Measurements from ENCODE around the gene RPL37. TPM values are rescaled to one million over a fixed set of nuclear protein-coding genes. Genes with fewer than 3 reads are reported as not detected.
"Not testable (repeated sequence)": the region's sequence is repeated elsewhere in the genome, so short reads cannot be mapped to it uniquely, and the experiment has no call there.

RPL37 gene
- total RNA-seq, 1 donor from 2014 or later = 840 TPM

DNA sequence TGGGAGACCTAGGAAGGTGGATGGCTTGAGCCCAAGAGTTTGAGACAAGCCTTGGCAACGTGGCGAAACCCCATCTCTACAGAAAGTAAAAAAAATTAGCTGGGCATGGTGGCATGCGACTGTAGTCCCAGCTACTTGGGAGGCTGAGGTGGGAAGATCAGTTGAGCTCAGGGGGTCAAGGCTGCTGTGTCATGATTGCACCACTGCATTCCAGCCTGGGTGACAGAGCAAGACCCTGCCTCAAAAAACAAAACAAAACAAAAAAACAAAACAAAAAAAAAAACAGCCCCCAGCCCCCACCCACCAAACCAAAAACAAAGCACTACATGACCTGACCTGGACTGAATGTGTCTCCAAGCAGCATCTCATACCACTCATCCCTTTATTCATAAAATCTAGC, 40.9 kb upstream of the RPL37 start:
- no peak for DNase-seq
- Mint-ChIP-seq H3K9me3 (ENCODE audit: unreplicated experiment) (no peaks in the 10 kb centered on the region), H3K4me1 (ENCODE audit: low read depth, unreplicated experiment) (no peaks in the 10 kb centered on the region), H3K36me3 (ENCODE audit: unreplicated experiment) (no peaks in the 10 kb centered on the region), H3K4me3 (ENCODE audit: unreplicated experiment) (no peak overlapping the region), H3K27ac (ENCODE audit: unreplicated experiment) (no peak overlapping the region), H3K27me3 (ENCODE audit: unreplicated experiment) (no peaks in the 10 kb centered on the region)
- TF ChIP-seq, protein P1, sequence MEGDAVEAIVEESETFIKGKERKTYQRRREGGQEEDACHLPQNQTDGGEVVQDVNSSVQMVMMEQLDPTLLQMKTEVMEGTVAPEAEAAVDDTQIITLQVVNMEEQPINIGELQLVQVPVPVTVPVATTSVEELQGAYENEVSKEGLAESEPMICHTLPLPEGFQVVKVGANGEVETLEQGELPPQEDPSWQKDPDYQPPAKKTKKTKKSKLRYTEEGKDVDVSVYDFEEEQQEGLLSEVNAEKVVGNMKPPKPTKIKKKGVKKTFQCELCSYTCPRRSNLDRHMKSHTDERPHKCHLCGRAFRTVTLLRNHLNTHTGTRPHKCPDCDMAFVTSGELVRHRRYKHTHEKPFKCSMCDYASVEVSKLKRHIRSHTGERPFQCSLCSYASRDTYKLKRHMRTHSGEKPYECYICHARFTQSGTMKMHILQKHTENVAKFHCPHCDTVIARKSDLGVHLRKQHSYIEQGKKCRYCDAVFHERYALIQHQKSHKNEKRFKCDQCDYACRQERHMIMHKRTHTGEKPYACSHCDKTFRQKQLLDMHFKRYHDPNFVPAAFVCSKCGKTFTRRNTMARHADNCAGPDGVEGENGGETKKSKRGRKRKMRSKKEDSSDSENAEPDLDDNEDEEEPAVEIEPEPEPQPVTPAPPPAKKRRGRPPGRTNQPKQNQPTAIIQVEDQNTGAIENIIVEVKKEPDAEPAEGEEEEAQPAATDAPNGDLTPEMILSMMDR (IDR thresholded peaks at IDR 0.05; ENCODE audit: partially characterized antibody, unreplicated experiment) = no peak

DNA sequence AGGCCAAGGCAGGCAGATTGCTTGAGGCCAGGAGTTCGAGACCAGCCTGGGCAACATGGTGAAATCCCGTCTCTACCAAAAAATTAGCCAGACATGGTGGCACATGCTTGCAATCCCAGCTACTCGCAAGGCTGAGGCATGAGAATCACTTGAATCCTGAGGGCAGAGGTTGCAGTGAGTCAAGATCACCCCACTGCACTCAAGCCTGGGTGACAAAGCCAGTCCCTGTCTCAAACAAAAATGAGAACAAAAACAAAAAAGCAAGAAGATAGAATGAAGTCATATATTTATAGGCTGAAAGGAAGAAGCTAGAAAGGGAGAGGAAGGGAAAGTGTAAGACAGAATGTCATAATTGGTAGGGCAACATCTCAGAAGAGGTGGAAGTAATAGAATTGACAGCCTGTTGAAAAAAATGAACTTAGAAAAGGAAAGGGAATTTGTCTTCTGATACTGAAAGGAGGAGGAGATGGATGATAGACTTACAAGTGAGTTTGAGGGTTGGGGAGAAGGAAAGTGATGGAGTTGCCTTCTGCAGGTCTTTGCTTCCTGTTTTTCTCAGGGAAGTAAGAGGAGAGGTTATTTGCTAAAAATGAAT, 38.4 kb upstream of the RPL37 start:
- H3K27ac Mint-ChIP-seq (ENCODE audit: unreplicated experiment) = no peak overlapping the region
- DNase-seq = no peak
- TF ChIP-seq, protein P1 (IDR thresholded peaks at IDR 0.05; ENCODE audit: partially characterized antibody, unreplicated experiment) = no peak
- H3K9me3 Mint-ChIP-seq (ENCODE audit: unreplicated experiment) = peaks cover 1% of the 10 kb centered on the region
- H3K36me3 Mint-ChIP-seq (ENCODE audit: unreplicated experiment) = no peaks in the 10 kb centered on the region
- H3K4me3 Mint-ChIP-seq (ENCODE audit: unreplicated experiment) = no peak overlapping the region
- H3K27me3 Mint-ChIP-seq (ENCODE audit: unreplicated experiment) = no peaks in the 10 kb centered on the region
- H3K4me1 Mint-ChIP-seq (ENCODE audit: low read depth, unreplicated experiment) = no peaks in the 10 kb centered on the region

DNA sequence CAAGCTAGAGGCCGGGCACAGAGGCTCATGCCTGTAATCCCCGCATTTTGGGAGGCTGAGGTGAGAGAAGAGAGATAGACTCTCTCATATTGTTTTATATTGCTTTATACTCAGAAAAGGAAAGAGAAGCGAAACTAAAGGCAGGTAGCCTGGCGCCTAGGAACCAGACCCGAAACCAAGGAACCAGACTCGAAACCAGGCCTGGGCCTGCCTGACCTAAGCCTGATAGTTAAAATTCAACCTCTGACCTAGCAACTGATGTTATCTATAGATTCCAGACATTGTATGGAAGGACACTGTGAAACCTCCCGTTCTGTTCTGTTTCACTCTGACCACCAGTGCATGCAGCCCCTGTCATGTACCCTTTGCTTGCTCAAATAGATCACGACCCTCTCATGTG, 37.2 kb upstream of the RPL37 start:
- not testable (repeated sequence) for H3K4me1 Mint-ChIP-seq (ENCODE audit: low read depth, unreplicated experiment); H3K36me3 Mint-ChIP-seq (ENCODE audit: unreplicated experiment); H3K27me3 Mint-ChIP-seq (ENCODE audit: unreplicated experiment); H3K27ac Mint-ChIP-seq (ENCODE audit: unreplicated experiment); DNase-seq; H3K9me3 Mint-ChIP-seq (ENCODE audit: unreplicated experiment); H3K4me3 Mint-ChIP-seq (ENCODE audit: unreplicated experiment)

DNA sequence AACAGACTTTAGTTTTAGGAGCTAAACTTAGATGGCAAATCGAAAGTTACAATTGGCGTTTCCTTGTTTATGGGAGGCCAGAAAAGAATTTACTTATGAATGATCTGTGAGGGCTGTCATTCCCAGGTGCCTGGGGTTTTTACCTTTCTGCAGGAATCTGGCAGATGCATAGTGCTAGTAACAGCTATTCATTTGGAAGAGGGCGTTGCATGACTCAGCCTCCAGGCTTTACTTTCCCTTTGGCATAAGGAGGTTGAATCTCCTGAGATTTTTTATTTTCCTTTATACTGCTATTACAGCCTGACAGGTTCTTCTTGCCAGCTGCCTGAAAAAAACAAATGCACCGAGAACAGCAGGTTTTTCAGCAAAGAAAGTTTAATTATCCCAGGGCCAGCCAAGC, 36.2 kb upstream of the RPL37 start:
- Mint-ChIP-seq H3K27me3 (ENCODE audit: unreplicated experiment) (peaks cover 2% of the 10 kb centered on the region), H3K27ac (ENCODE audit: unreplicated experiment) (no peak overlapping the region), H3K9me3 (ENCODE audit: unreplicated experiment) (peaks cover 1% of the 10 kb centered on the region), H3K4me1 (ENCODE audit: low read depth, unreplicated experiment) (no peaks in the 10 kb centered on the region), H3K36me3 (ENCODE audit: unreplicated experiment) (no peaks in the 10 kb centered on the region), H3K4me3 (ENCODE audit: unreplicated experiment) (no peak overlapping the region)
- no peak for DNase-seq
- TF ChIP-seq, protein P1 (IDR thresholded peaks at IDR 0.05; ENCODE audit: partially characterized antibody, unreplicated experiment) = no peak

DNA sequence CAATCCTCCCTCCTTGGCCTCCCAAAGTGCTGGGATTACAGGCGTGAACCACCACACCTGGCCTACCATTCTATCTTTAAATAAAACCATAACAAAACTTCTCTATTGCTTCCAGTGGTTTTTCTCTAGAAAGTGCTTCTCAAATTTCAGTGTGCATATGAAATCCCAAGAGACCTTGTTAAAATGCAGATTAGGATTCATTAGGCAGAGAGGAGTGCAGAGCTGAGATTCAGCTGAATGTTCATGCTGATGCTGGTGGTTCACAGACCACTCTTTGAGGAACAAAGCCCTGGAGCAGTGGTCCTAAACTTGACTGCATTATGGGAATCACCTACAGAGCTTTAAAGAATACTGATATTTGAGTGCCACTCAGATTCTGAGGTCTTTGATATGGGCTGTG, 34.4 kb upstream of the RPL37 start:
- peaks cover 5% of the 10 kb centered on the region for H3K27me3 Mint-ChIP-seq (ENCODE audit: unreplicated experiment)
- DNase-seq = no peak
- H3K27ac Mint-ChIP-seq (ENCODE audit: unreplicated experiment) = no peak overlapping the region
- TF ChIP-seq, protein P1 (IDR thresholded peaks at IDR 0.05; ENCODE audit: partially characterized antibody, unreplicated experiment) = no peak
- peaks cover 1% of the 10 kb centered on the region for H3K9me3 Mint-ChIP-seq (ENCODE audit: unreplicated experiment)
- no peak overlapping the region for H3K4me3 Mint-ChIP-seq (ENCODE audit: unreplicated experiment)
- H3K4me1 Mint-ChIP-seq (ENCODE audit: low read depth, unreplicated experiment) = no peaks in the 10 kb centered on the region
- no peaks in the 10 kb centered on the region for H3K36me3 Mint-ChIP-seq (ENCODE audit: unreplicated experiment)

All from glutamatergic neuron (in vitro differentiated cells).